Measurements from ENCODE around the gene AMZ1. TPM values are rescaled to one million over a fixed set of nuclear protein-coding genes. Genes with fewer than 3 reads are reported as not detected.

The AMZ1 gene
- total RNA-seq, 1 donor from 2014 or later = not detected

DNA sequence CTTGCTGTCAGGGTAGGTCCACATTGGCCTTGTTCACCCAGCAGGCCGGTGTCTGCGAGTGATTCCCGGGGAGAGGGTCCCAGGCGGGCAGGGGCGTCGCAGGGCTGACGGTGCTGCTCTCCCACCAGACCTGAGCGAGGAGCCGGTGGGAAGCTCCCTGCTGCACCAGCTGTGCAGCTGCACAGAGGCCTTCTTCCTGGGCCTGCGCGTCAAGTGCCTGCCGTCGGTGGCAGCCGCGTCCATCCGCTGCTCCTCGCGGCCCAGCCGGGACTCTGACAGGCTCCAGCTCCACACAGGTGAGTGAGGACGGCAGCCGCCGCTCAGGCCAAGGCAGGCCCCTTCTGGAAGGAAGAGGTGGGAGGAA is 14.6 kb downstream of the AMZ1 start:
- intact Hi-C loops (cut with DNase I) = no loop called here
- TF ChIP-seq CTCF (IDR thresholded peaks at IDR 0.05) = no peak
- H3K9me3 ChIP-seq = peaks cover 0 to 4% of the 10 kb centered on the region in 2 donors

GRCh38 chr7:2705371-2706096 is 17.5 kb downstream of the AMZ1 start:
- DNase-seq (ENCODE audit: low spot score in 2 of 2) = no peak
- no peak overlapping the region for H3K27ac ChIP-seq
- H3K9me3 ChIP-seq = peaks cover 0 to 4% of the 10 kb centered on the region in 2 donors
- no peaks in the 10 kb centered on the region for H3K27me3 ChIP-seq
- H3K4me3 ChIP-seq = no peak overlapping the region
- intact Hi-C loops (cut with DNase I) = no loop called here
- TF ChIP-seq CTCF (IDR thresholded peaks at IDR 0.05) = no peak
- H3K4me1 ChIP-seq = peaks cover 0 to 3% of the 10 kb centered on the region in 2 donors
- no peaks in the 10 kb centered on the region for H3K36me3 ChIP-seq

More for the DNA sequence above, 14.6 kb downstream of the AMZ1 start:
- no peaks in the 10 kb centered on the region for H3K36me3 ChIP-seq
- peaks cover 0 to 3% of the 10 kb centered on the region in 2 donors for H3K4me1 ChIP-seq
- no peaks in the 10 kb centered on the region for H3K27me3 ChIP-seq
- no peak overlapping the region for H3K4me3 ChIP-seq
- DNase-seq (ENCODE audit: low spot score in 2 of 2) = no peak
- H3K27ac ChIP-seq = peak overlapping the region in 1 of 2 donors; percentile 9

GRCh38 chr7:2706685-2707126 is 18.7 kb downstream of the AMZ1 start:
- H3K4me3 ChIP-seq = no peak overlapping the region
- TF ChIP-seq CTCF (IDR thresholded peaks at IDR 0.05) = no peak
- H3K27ac ChIP-seq = no peak overlapping the region
- intact Hi-C loops (cut with DNase I) = no loop called here
- no peaks in the 10 kb centered on the region for H3K4me1 ChIP-seq
- no peak for DNase-seq (ENCODE audit: low spot score in 2 of 2)
- H3K36me3 ChIP-seq = peaks cover 0 to 4% of the 10 kb centered on the region in 2 donors
- no peaks in the 10 kb centered on the region for H3K27me3 ChIP-seq
- H3K9me3 ChIP-seq = peaks cover 0 to 4% of the 10 kb centered on the region in 2 donors

- Histone ChIP-seq H3K4me1 (no peaks in the 10 kb centered on the region), H3K27me3 (no peaks in the 10 kb centered on the region), H3K4me3 (no peak overlapping the region), H3K9me3 (peaks cover 0 to 4% of the 10 kb centered on the region in 2 donors), H3K36me3 (peaks cover 0 to 4% of the 10 kb centered on the region in 2 donors), H3K27ac (no peak overlapping the region)
- intact Hi-C loops (cut with DNase I) = no loop called here
- DNase-seq (ENCODE audit: low spot score in 2 of 2) = no peak
- TF ChIP-seq CTCF (IDR thresholded peaks at IDR 0.05) = no peak
Observed at GRCh38 chr7:2707481-2707880, 19.5 kb downstream of the AMZ1 start.

- H3K27ac ChIP-seq = no peak overlapping the region
- H3K36me3 ChIP-seq = peaks cover 0 to 4% of the 10 kb centered on the region in 2 donors
- TF ChIP-seq CTCF (IDR thresholded peaks at IDR 0.05) = no peak
- H3K4me3 ChIP-seq = no peak overlapping the region
- peaks cover 0 to 4% of the 10 kb centered on the region in 2 donors for H3K9me3 ChIP-seq
- no peaks in the 10 kb centered on the region for H3K4me1 ChIP-seq
- H3K27me3 ChIP-seq = no peaks in the 10 kb centered on the region
- intact Hi-C loops (cut with DNase I) = no loop called here
- DNase-seq (ENCODE audit: low spot score in 2 of 2) = no peak
Observed at GRCh38 chr7:2708041-2708440, 20.0 kb downstream of the AMZ1 start.
